ENCODE measurements around the gene MSN. TPM values are rescaled to one million over a fixed set of nuclear protein-coding genes. Genes with fewer than 3 reads are reported as not detected.

The MSN gene
- total RNA-seq, 1 experiment from 2014 or later = 262 TPM

Other genes with a start within 250 kb of the MSN start
- gene LAS1L, start 132.9 kb upstream of the MSN start, total RNA-seq (2014; rRNA removed; shearing (Covaris generic)) = 39.5 and 41.5 TPM in 2 replicates